ENCODE data around the gene RAP1B.

Gene RAP1B

GRCh38 chr12:68608191-68608590 lies 2.5 kb upstream of the RAP1B start:
- H2AFZ ChIP-seq: no peak overlapping the region
- H3K4me3 ChIP-seq (ENCODE audit: low read depth, low read length): no peak overlapping the region
- TF ChIP-seq, protein P1, sequence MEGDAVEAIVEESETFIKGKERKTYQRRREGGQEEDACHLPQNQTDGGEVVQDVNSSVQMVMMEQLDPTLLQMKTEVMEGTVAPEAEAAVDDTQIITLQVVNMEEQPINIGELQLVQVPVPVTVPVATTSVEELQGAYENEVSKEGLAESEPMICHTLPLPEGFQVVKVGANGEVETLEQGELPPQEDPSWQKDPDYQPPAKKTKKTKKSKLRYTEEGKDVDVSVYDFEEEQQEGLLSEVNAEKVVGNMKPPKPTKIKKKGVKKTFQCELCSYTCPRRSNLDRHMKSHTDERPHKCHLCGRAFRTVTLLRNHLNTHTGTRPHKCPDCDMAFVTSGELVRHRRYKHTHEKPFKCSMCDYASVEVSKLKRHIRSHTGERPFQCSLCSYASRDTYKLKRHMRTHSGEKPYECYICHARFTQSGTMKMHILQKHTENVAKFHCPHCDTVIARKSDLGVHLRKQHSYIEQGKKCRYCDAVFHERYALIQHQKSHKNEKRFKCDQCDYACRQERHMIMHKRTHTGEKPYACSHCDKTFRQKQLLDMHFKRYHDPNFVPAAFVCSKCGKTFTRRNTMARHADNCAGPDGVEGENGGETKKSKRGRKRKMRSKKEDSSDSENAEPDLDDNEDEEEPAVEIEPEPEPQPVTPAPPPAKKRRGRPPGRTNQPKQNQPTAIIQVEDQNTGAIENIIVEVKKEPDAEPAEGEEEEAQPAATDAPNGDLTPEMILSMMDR (IDR thresholded peaks at IDR 0.05): no peak
- H3K27ac ChIP-seq: no peak overlapping the region
- no peak overlapping the region for H3K9ac ChIP-seq
- H3K79me2 ChIP-seq: peaks cover 8% of the 10 kb centered on the region
- H3K36me3 ChIP-seq (ENCODE audit: control insufficient read depth, insufficient read depth, low read length): no peaks in the 10 kb centered on the region
- no peaks in the 10 kb centered on the region for H3K27me3 ChIP-seq (ENCODE audit: control insufficient read depth, insufficient read depth, low read length)
- H3K4me2 ChIP-seq (ENCODE audit: low read length): no peak overlapping the region
- H3K4me1 ChIP-seq: peaks cover 6% of the 10 kb centered on the region
- H3K9me3 ChIP-seq (ENCODE audit: control insufficient read depth, low read length): no peaks in the 10 kb centered on the region

DNA sequence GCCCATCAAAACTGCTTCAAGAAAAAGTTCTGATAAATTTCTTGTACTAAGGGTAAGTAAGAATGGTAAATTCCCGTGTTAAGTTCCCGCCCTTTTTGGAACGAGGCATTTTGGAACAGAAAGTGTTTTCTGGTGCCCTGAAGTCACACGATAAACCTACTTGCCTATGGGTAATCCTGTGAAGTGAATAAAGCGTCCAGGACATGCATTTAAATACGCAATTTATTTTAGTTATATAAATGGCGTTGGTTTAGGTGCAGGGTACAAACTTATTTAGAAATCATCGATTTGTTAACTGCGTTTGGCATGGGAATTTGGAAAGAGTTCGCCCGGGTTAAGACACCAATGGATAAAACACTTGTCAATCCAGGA lies 715 bp upstream of the RAP1B start:
- H3K9ac ChIP-seq: peak overlapping the region; percentile 56
- no peaks in the 10 kb centered on the region for H3K27me3 ChIP-seq (ENCODE audit: control insufficient read depth, insufficient read depth, low read length)
- H3K4me3 ChIP-seq (ENCODE audit: low read depth, low read length): peak overlapping the region; percentile 83
- peak overlapping the region; percentile 97 for H3K27ac ChIP-seq
- peak overlapping the region; percentile 99 for H2AFZ ChIP-seq
- peak overlapping the region; percentile 95 for H3K4me2 ChIP-seq (ENCODE audit: low read length)
- TF ChIP-seq, protein P1 (IDR thresholded peaks at IDR 0.05): no peak
- H3K79me2 ChIP-seq: peaks cover 25% of the 10 kb centered on the region
- no peaks in the 10 kb centered on the region for H3K36me3 ChIP-seq (ENCODE audit: control insufficient read depth, insufficient read depth, low read length)
- no peaks in the 10 kb centered on the region for H3K9me3 ChIP-seq (ENCODE audit: control insufficient read depth, low read length)
- peaks cover 13% of the 10 kb centered on the region for H3K4me1 ChIP-seq

GRCh38 chr12:68611094-68611805 lies 551 bp downstream of the RAP1B start:
- Histone ChIP-seq H2AFZ (peak overlapping the region; percentile 85), H3K36me3 (ENCODE audit: control insufficient read depth, insufficient read depth, low read length) (no peaks in the 10 kb centered on the region), H3K27ac (peak overlapping the region; percentile 98), H3K9me3 (ENCODE audit: control insufficient read depth, low read length) (no peaks in the 10 kb centered on the region), H3K9ac (peak overlapping the region; percentile 79), H3K79me2 (peaks cover 37% of the 10 kb centered on the region), H3K4me3 (ENCODE audit: low read depth, low read length) (peak overlapping the region; percentile 78), H3K4me1 (peaks cover 14% of the 10 kb centered on the region), H3K4me2 (ENCODE audit: low read length) (peak overlapping the region; percentile 89), H3K27me3 (ENCODE audit: control insufficient read depth, insufficient read depth, low read length) (no peaks in the 10 kb centered on the region)
- TF ChIP-seq, protein P1 (IDR thresholded peaks at IDR 0.05): no peak

GRCh38 chr12:68611806-68612160 lies 1.1 kb downstream of the RAP1B start:
- Histone ChIP-seq H3K79me2 (peaks cover 42% of the 10 kb centered on the region), H3K4me3 (ENCODE audit: low read depth, low read length) (peak overlapping the region; percentile 78), H3K4me1 (peaks cover 14% of the 10 kb centered on the region), H2AFZ (peak overlapping the region; percentile 85), H3K27me3 (ENCODE audit: control insufficient read depth, insufficient read depth, low read length) (no peaks in the 10 kb centered on the region), H3K9ac (peak overlapping the region; percentile 79), H3K36me3 (ENCODE audit: control insufficient read depth, insufficient read depth, low read length) (no peaks in the 10 kb centered on the region), H3K4me2 (ENCODE audit: low read length) (peak overlapping the region; percentile 89), H3K27ac (peak overlapping the region; percentile 98), H3K9me3 (ENCODE audit: control insufficient read depth, low read length) (no peaks in the 10 kb centered on the region)
- TF ChIP-seq, protein P1 (IDR thresholded peaks at IDR 0.05): no peak

- peak overlapping the region; percentile 98 for H3K27ac ChIP-seq
- H3K9me3 ChIP-seq (ENCODE audit: control insufficient read depth, low read length): no peaks in the 10 kb centered on the region
- H3K4me2 ChIP-seq (ENCODE audit: low read length): peak overlapping the region; percentile 89
- H3K4me3 ChIP-seq (ENCODE audit: low read depth, low read length): peak overlapping the region; percentile 78
- H3K79me2 ChIP-seq: peaks cover 46% of the 10 kb centered on the region
- TF ChIP-seq, protein P1 (IDR thresholded peaks at IDR 0.05): no peak
- peaks cover 14% of the 10 kb centered on the region for H3K4me1 ChIP-seq
- H3K9ac ChIP-seq: peak overlapping the region; percentile 8
- H3K36me3 ChIP-seq (ENCODE audit: control insufficient read depth, insufficient read depth, low read length): no peaks in the 10 kb centered on the region
- H2AFZ ChIP-seq: no peak overlapping the region
- no peaks in the 10 kb centered on the region for H3K27me3 ChIP-seq (ENCODE audit: control insufficient read depth, insufficient read depth, low read length)
Measured at GRCh38 chr12:68612202-68612601, 1.5 kb downstream of the RAP1B start.

Data from parathyroid adenoma (tissue), 2 donors.